SK-N-MC (cell line): ENCODE results near the gene LCN10.

Experiments
- EZH2 ChIP-seq: fragments of 200-600 bp; sonication (generic); IDR thresholded peaks from one replicate; pipeline ENCODE4 v1.6.1; 2017; ENCODE audit warnings: antibody characterized with exemption
- POLR2AphosphoS5 ChIP-seq: IDR thresholded peaks from 2 replicates; pipeline ENCODE4 v1.6.1; 2012; ENCODE audit warnings: mild to moderate bottlenecking, low read depth, low read length, borderline replicate concordance

DNA sequence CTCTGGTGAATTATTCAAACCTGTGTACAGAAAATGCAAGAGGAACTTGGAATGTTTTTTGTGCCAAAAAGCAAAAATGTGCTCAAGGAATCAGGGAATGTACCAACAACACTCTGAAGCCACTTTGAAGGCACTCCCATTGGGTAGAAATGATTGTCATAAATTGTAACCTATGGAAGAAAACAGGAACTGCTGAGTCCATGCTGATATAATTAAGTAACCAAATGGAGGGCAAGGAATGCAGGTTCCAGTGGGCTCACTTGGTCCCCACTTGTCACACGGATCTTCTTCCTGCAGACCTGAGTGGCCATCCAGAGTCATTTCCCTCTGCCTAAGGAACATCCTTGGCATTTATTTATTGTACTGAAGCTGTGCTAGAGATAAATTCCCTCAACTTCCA, 8.5 kb upstream of the LCN10 start:
- no peak for TF ChIP-seq POLR2AphosphoS5
- TF ChIP-seq EZH2: no peak
